ENCODE measurements around the gene KIAA0040.
A peak's percentile ranks its signal among the peaks of the same experiment; 100 is the strongest.

Gene KIAA0040

GRCh38 chr1:175171036-175171913 lies 21.3 kb downstream of the KIAA0040 start:
- Histone ChIP-seq H3K4me3 (ENCODE audit: low read depth, low read length) (no peak overlapping the region), H3K79me2 (ENCODE audit: control insufficient read depth, insufficient read depth, low read length, unreplicated experiment) (no peaks in the 10 kb centered on the region), H3K4me1 (ENCODE audit: control insufficient read depth, insufficient read depth, low read length, unreplicated experiment) (no peaks in the 10 kb centered on the region), H2AFZ (ENCODE audit: low read length, unreplicated experiment) (no peak overlapping the region), H3K36me3 (ENCODE audit: insufficient read depth, low read length) (no peaks in the 10 kb centered on the region), H3K27ac (ENCODE audit: low read depth, low read length) (no peak overlapping the region), H3K27me3 (ENCODE audit: insufficient read depth, low read length) (no peaks in the 10 kb centered on the region)

GRCh38 chr1:175169286-175170018 lies 23.1 kb downstream of the KIAA0040 start:
- H2AFZ ChIP-seq (ENCODE audit: low read length, unreplicated experiment): no peak overlapping the region
- no peaks in the 10 kb centered on the region for H3K79me2 ChIP-seq (ENCODE audit: control insufficient read depth, insufficient read depth, low read length, unreplicated experiment)

GRCh38 chr1:175168782-175169181 lies 23.8 kb downstream of the KIAA0040 start:
- no peak overlapping the region for H3K27ac ChIP-seq (ENCODE audit: low read depth, low read length)
- H3K27me3 ChIP-seq (ENCODE audit: insufficient read depth, low read length): no peaks in the 10 kb centered on the region
- no peaks in the 10 kb centered on the region for H3K36me3 ChIP-seq (ENCODE audit: insufficient read depth, low read length)
- no peak overlapping the region for H2AFZ ChIP-seq (ENCODE audit: low read length, unreplicated experiment)
- H3K4me1 ChIP-seq (ENCODE audit: control insufficient read depth, insufficient read depth, low read length, unreplicated experiment): no peaks in the 10 kb centered on the region
- no peaks in the 10 kb centered on the region for H3K79me2 ChIP-seq (ENCODE audit: control insufficient read depth, insufficient read depth, low read length, unreplicated experiment)
- H3K4me3 ChIP-seq (ENCODE audit: low read depth, low read length): no peak overlapping the region

More at GRCh38 chr1:175169286-175170018, 23.1 kb downstream of the KIAA0040 start:
- H3K36me3 ChIP-seq (ENCODE audit: insufficient read depth, low read length): no peaks in the 10 kb centered on the region
- H3K4me3 ChIP-seq (ENCODE audit: low read depth, low read length): no peak overlapping the region
- no peaks in the 10 kb centered on the region for H3K27me3 ChIP-seq (ENCODE audit: insufficient read depth, low read length)
- H3K27ac ChIP-seq (ENCODE audit: low read depth, low read length): peak overlapping the region; percentile 16; the same call in 1 of the 2 replicates
- no peaks in the 10 kb centered on the region for H3K4me1 ChIP-seq (ENCODE audit: control insufficient read depth, insufficient read depth, low read length, unreplicated experiment)

- Histone ChIP-seq H3K36me3 (ENCODE audit: insufficient read depth, low read length) (no peaks in the 10 kb centered on the region), H3K4me1 (ENCODE audit: control insufficient read depth, insufficient read depth, low read length, unreplicated experiment) (no peaks in the 10 kb centered on the region), H3K27me3 (ENCODE audit: insufficient read depth, low read length) (no peaks in the 10 kb centered on the region), H3K27ac (ENCODE audit: low read depth, low read length) (no peak overlapping the region), H2AFZ (ENCODE audit: low read length, unreplicated experiment) (no peak overlapping the region), H3K79me2 (ENCODE audit: control insufficient read depth, insufficient read depth, low read length, unreplicated experiment) (no peaks in the 10 kb centered on the region), H3K4me3 (ENCODE audit: low read depth, low read length) (no peak overlapping the region)
Measured at GRCh38 chr1:175167861-175168260, 24.7 kb downstream of the KIAA0040 start.

GRCh38 chr1:175166746-175167145 lies 25.8 kb downstream of the KIAA0040 start:
- Histone ChIP-seq H3K79me2 (ENCODE audit: control insufficient read depth, insufficient read depth, low read length, unreplicated experiment) (no peaks in the 10 kb centered on the region), H3K36me3 (ENCODE audit: insufficient read depth, low read length) (no peaks in the 10 kb centered on the region), H2AFZ (ENCODE audit: low read length, unreplicated experiment) (no peak overlapping the region), H3K27me3 (ENCODE audit: insufficient read depth, low read length) (no peaks in the 10 kb centered on the region), H3K4me1 (ENCODE audit: control insufficient read depth, insufficient read depth, low read length, unreplicated experiment) (no peaks in the 10 kb centered on the region), H3K27ac (ENCODE audit: low read depth, low read length) (no peak overlapping the region), H3K4me3 (ENCODE audit: low read depth, low read length) (no peak overlapping the region)

- H3K27ac ChIP-seq (ENCODE audit: low read depth, low read length): no peak overlapping the region
Measured at GRCh38 chr1:175164751-175165150, 27.8 kb downstream of the KIAA0040 start.

GRCh38 chr1:175163702-175164101 lies 28.9 kb downstream of the KIAA0040 start:
- no peaks in the 10 kb centered on the region for H3K36me3 ChIP-seq (ENCODE audit: insufficient read depth, low read length)
- H3K27ac ChIP-seq (ENCODE audit: low read depth, low read length): no peak overlapping the region
- H3K79me2 ChIP-seq (ENCODE audit: control insufficient read depth, insufficient read depth, low read length, unreplicated experiment): no peaks in the 10 kb centered on the region
- H3K27me3 ChIP-seq (ENCODE audit: insufficient read depth, low read length): no peaks in the 10 kb centered on the region
- no peak overlapping the region for H3K4me3 ChIP-seq (ENCODE audit: low read depth, low read length)
- no peak overlapping the region for H2AFZ ChIP-seq (ENCODE audit: low read length, unreplicated experiment)
- no peaks in the 10 kb centered on the region for H3K4me1 ChIP-seq (ENCODE audit: control insufficient read depth, insufficient read depth, low read length, unreplicated experiment)

More at GRCh38 chr1:175164751-175165150, 27.8 kb downstream of the KIAA0040 start:
- no peaks in the 10 kb centered on the region for H3K27me3 ChIP-seq (ENCODE audit: insufficient read depth, low read length)
- H2AFZ ChIP-seq (ENCODE audit: low read length, unreplicated experiment): no peak overlapping the region
- H3K4me1 ChIP-seq (ENCODE audit: control insufficient read depth, insufficient read depth, low read length, unreplicated experiment): no peaks in the 10 kb centered on the region
- H3K4me3 ChIP-seq (ENCODE audit: low read depth, low read length): no peak overlapping the region
- H3K36me3 ChIP-seq (ENCODE audit: insufficient read depth, low read length): no peaks in the 10 kb centered on the region
- H3K79me2 ChIP-seq (ENCODE audit: control insufficient read depth, insufficient read depth, low read length, unreplicated experiment): no peaks in the 10 kb centered on the region

GRCh38 chr1:175162955-175163354 lies 29.6 kb downstream of the KIAA0040 start:
- H3K36me3 ChIP-seq (ENCODE audit: insufficient read depth, low read length): no peaks in the 10 kb centered on the region
- H2AFZ ChIP-seq (ENCODE audit: low read length, unreplicated experiment): no peak overlapping the region
- no peaks in the 10 kb centered on the region for H3K79me2 ChIP-seq (ENCODE audit: control insufficient read depth, insufficient read depth, low read length, unreplicated experiment)
- H3K4me1 ChIP-seq (ENCODE audit: control insufficient read depth, insufficient read depth, low read length, unreplicated experiment): no peaks in the 10 kb centered on the region
- H3K4me3 ChIP-seq (ENCODE audit: low read depth, low read length): no peak overlapping the region
- no peaks in the 10 kb centered on the region for H3K27me3 ChIP-seq (ENCODE audit: insufficient read depth, low read length)
- no peak overlapping the region for H3K27ac ChIP-seq (ENCODE audit: low read depth, low read length)

GRCh38 chr1:175158170-175158591 lies 34.4 kb downstream of the KIAA0040 start:
- Histone ChIP-seq H2AFZ (ENCODE audit: low read length, unreplicated experiment) (no peak overlapping the region), H3K4me3 (ENCODE audit: low read depth, low read length) (no peak overlapping the region)

GRCh38 chr1:175157200-175157599 lies 35.4 kb downstream of the KIAA0040 start:
- Histone ChIP-seq H3K27me3 (ENCODE audit: insufficient read depth, low read length) (no peaks in the 10 kb centered on the region), H3K27ac (ENCODE audit: low read depth, low read length) (no peak overlapping the region), H3K36me3 (ENCODE audit: insufficient read depth, low read length) (no peaks in the 10 kb centered on the region)

More at GRCh38 chr1:175158170-175158591, 34.4 kb downstream of the KIAA0040 start:
- Histone ChIP-seq H3K36me3 (ENCODE audit: insufficient read depth, low read length) (no peaks in the 10 kb centered on the region), H3K27ac (ENCODE audit: low read depth, low read length) (no peak overlapping the region), H3K79me2 (ENCODE audit: control insufficient read depth, insufficient read depth, low read length, unreplicated experiment) (no peaks in the 10 kb centered on the region), H3K4me1 (ENCODE audit: control insufficient read depth, insufficient read depth, low read length, unreplicated experiment) (no peaks in the 10 kb centered on the region), H3K27me3 (ENCODE audit: insufficient read depth, low read length) (no peaks in the 10 kb centered on the region)

More at GRCh38 chr1:175157200-175157599, 35.4 kb downstream of the KIAA0040 start:
- Histone ChIP-seq H3K79me2 (ENCODE audit: control insufficient read depth, insufficient read depth, low read length, unreplicated experiment) (no peaks in the 10 kb centered on the region), H3K4me1 (ENCODE audit: control insufficient read depth, insufficient read depth, low read length, unreplicated experiment) (no peaks in the 10 kb centered on the region), H3K4me3 (ENCODE audit: low read depth, low read length) (no peak overlapping the region), H2AFZ (ENCODE audit: low read length, unreplicated experiment) (no peak overlapping the region)
